ENCODE results near the gene TAC4. TPM values are rescaled to one million over a fixed set of nuclear protein-coding genes. Genes with fewer than 3 reads are reported as not detected.

Gene TAC4
- total and polyA plus RNA-seq, 10 of the 15 experiments (the other 5 are each of a cell fraction or from before 2014, with no cell fraction given) = not detected

DNA sequence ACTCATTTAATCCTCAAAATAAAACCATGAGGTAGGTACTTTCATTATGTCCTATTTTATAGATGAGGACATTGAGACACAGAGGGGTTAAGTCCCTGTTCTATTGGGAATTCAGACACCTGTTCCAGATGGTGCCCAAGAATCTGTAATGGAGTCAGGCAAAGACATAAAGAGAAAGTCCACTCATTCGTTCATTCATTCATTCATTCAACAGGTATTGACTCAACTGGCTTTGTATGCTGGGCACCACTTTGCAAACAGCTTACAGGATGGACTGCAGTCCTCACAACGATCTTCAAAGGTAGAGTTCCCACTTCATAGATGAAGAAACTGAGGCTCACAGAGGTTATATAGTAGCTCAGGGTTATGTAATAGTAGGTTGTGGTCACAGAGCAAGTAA is 47.9 kb upstream of the TAC4 start:
- SMC1A ChIA-PET (ENCODE audit: uncharacterized antibody, unreplicated experiment) = no interaction called here
- POLR2A ChIA-PET = no interaction called here
- Histone ChIP-seq H3K4me1 (ENCODE audit: control insufficient read depth, insufficient read depth, low read length) (no peaks in the 10 kb centered on the region), H3K4me3 (no peak overlapping the region), H3K9ac (ENCODE audit: control insufficient read depth, insufficient read depth, low read length) (no peak overlapping the region), H3K27ac (ENCODE audit: control insufficient read depth, insufficient read depth) (no peak overlapping the region), H2AFZ (ENCODE audit: control insufficient read depth, low read depth, low read length) (no peak overlapping the region), H3K36me3 (ENCODE audit: control insufficient read depth in 2 of 2, insufficient read depth in 2 of 2, low read length in 1 of 2) (no peaks in the 10 kb centered on the region), H3K79me2 (ENCODE audit: control insufficient read depth, insufficient read depth, low read length) (no peaks in the 10 kb centered on the region), H4K20me1 (ENCODE audit: control insufficient read depth, insufficient read depth) (no peaks in the 10 kb centered on the region), H3K9me3 (replicated peaks; ENCODE audit: control insufficient read depth, insufficient read depth, low read length) (no peaks in the 10 kb centered on the region), H3K27me3 (replicated peaks in 1 of 2; ENCODE audit: control insufficient read depth in 2 of 2, insufficient read depth in 2 of 2, low read length in 1 of 2) (peaks cover 9 to 12% of the 10 kb centered on the region in 2 experiments), H3K4me2 (ENCODE audit: control insufficient read depth, insufficient read depth) (no peak overlapping the region)
- no peak for DNase-seq (ENCODE audit: low read depth, low spot score)
- intact Hi-C loops (cut with micrococcal nuclease; ENCODE audit: unreplicated experiment) (no loop called here), in situ Hi-C loops (cut with MboI) (no loop called here)
- RAD21 ChIA-PET (ENCODE audit: unreplicated experiment) = no interaction called here
- no peak for ATAC-seq
- FAIRE-seq = no peak
- 0% methylated on average over 2 of the region's 2 CpGs for WGBS (ENCODE audit: insufficient coverage, insufficient replicate concordance, low lambda C conversion rate, missing lambda C conversion rate)
- BruUV-seq (replicated peaks) = no TSS peak
- CTCF ChIA-PET = interaction anchor here (1.8 kb wide), 1 partner anchor 102 kb away, joined by 6 read pairs; no protein-coding TSS in a partner anchor
- no peak for TF ChIP-seq PAX5 (IDR thresholded peaks at IDR 0.05; ENCODE audit: borderline replicate concordance, low read depth, low read length)
- TF ChIP-seq NFIC (IDR thresholded peaks at IDR 0.05; ENCODE audit: low read depth, low read length) = no peak

- ChIA-PET POLR2A (no interaction called here), SMC1A (ENCODE audit: uncharacterized antibody, unreplicated experiment) (no interaction called here), CTCF (interaction anchor here (0.8 to 1.8 kb wide), 2 partner anchors 103 to 193 kb away, joined by 3 to 6 read pairs; no protein-coding TSS in a partner anchor), RAD21 (ENCODE audit: unreplicated experiment) (no interaction called here)
- Histone ChIP-seq H3K9ac (ENCODE audit: control insufficient read depth, insufficient read depth, low read length) (no peak overlapping the region), H3K4me3 (no peak overlapping the region), H3K36me3 (ENCODE audit: control insufficient read depth in 2 of 2, insufficient read depth in 2 of 2, low read length in 1 of 2) (no peaks in the 10 kb centered on the region), H2AFZ (ENCODE audit: control insufficient read depth, low read depth, low read length) (no peak overlapping the region), H3K9me3 (replicated peaks; ENCODE audit: control insufficient read depth, insufficient read depth, low read length) (no peaks in the 10 kb centered on the region), H3K4me2 (ENCODE audit: control insufficient read depth, insufficient read depth) (no peak overlapping the region), H3K4me1 (ENCODE audit: control insufficient read depth, insufficient read depth, low read length) (no peaks in the 10 kb centered on the region), H3K27me3 (replicated peaks in 1 of 2; ENCODE audit: control insufficient read depth in 2 of 2, insufficient read depth in 2 of 2, low read length in 1 of 2) (peaks cover 5 to 10% of the 10 kb centered on the region in 2 experiments), H3K27ac (ENCODE audit: control insufficient read depth, insufficient read depth) (no peak overlapping the region), H3K79me2 (ENCODE audit: control insufficient read depth, insufficient read depth, low read length) (no peaks in the 10 kb centered on the region), H4K20me1 (ENCODE audit: control insufficient read depth, insufficient read depth) (no peaks in the 10 kb centered on the region)
- no peak for TF ChIP-seq CREB1 (IDR thresholded peaks at IDR 0.05; ENCODE audit: low read depth)
- no peak for TF ChIP-seq RELA (IDR thresholded peaks at IDR 0.05; ENCODE audit: borderline replicate concordance, partially characterized antibody)
- no peak for TF ChIP-seq POU2F2 (IDR thresholded peaks at IDR 0.05; ENCODE audit: borderline replicate concordance, low read depth, low read length)
- TF ChIP-seq MTA2 (IDR thresholded peaks at IDR 0.05; ENCODE audit: low read depth) = no peak
- no peak for TF ChIP-seq ZBTB40 (IDR thresholded peaks at IDR 0.05; ENCODE audit: borderline replicate concordance)
- no peak for TF ChIP-seq GATAD2B (conservative IDR thresholded peaks at IDR 0.05; ENCODE audit: low read depth)
- no peak for TF ChIP-seq MXI1 (IDR thresholded peaks at IDR 0.05; ENCODE audit: low read depth, low read length)
- TF ChIP-seq SUZ12 (IDR thresholded peaks at IDR 0.05; ENCODE audit: unreplicated experiment) = no peak
- no peak for TF ChIP-seq FOS (IDR thresholded peaks at IDR 0.05; ENCODE audit: borderline replicate concordance, extremely low read depth, insufficient read length)
- no peak for TF ChIP-seq ZSCAN29 (IDR thresholded peaks at IDR 0.05)
- TF ChIP-seq JUND (IDR thresholded peaks at IDR 0.05; ENCODE audit: low read depth, low read length) = no peak
- TF ChIP-seq, protein P1, sequence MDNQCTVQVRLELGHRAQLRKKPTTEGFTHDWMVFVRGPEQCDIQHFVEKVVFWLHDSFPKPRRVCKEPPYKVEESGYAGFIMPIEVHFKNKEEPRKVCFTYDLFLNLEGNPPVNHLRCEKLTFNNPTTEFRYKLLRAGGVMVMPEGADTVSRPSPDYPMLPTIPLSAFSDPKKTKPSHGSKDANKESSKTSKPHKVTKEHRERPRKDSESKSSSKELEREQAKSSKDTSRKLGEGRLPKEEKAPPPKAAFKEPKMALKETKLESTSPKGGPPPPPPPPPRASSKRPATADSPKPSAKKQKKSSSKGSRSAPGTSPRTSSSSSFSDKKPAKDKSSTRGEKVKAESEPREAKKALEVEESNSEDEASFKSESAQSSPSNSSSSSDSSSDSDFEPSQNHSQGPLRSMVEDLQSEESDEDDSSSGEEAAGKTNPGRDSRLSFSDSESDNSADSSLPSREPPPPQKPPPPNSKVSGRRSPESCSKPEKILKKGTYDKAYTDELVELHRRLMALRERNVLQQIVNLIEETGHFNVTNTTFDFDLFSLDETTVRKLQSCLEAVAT (IDR thresholded peaks at IDR 0.05) = no peak
- DNase-seq (ENCODE audit: low read depth, low spot score) = no peak
- ATAC-seq = no peak
- FAIRE-seq = no peak
- WGBS (ENCODE audit: insufficient coverage, insufficient replicate concordance, low lambda C conversion rate, missing lambda C conversion rate) = 43% methylated on average over 9 of the region's 10 CpGs
- in situ Hi-C loops (cut with MboI) (no loop called here), intact Hi-C loops (cut with micrococcal nuclease; ENCODE audit: unreplicated experiment) (no loop called here)
- BruUV-seq (replicated peaks) = no TSS peak
These were observed 46.9 kb upstream of the TAC4 start for GRCh38 chr17:49894761-49895160.
